ENCODE results near the gene KIF19. TPM values are rescaled to one million over a fixed set of nuclear protein-coding genes. Genes with fewer than 3 reads are reported as not detected.

KIF19 gene
- total and polyA plus RNA-seq, 8 donors = 0.20 to 44.3 (median 0.58) TPM; not detected in 3

- H3K9me3 ChIP-seq = no peaks in the 10 kb centered on the region
- H3K27me3 ChIP-seq = peaks cover 0 to 31% (median 12%) of the 10 kb centered on the region in 3 donors
- peaks cover 0 to 12% (median 3%) of the 10 kb centered on the region in 4 donors for H3K4me1 ChIP-seq
- TF ChIP-seq CTCF (IDR thresholded peaks at IDR 0.05) (no peak), POLR2AphosphoS5 (IDR thresholded peaks at IDR 0.05) (no peak), EP300 (IDR thresholded peaks at IDR 0.05) (no peak), POLR2A (IDR thresholded peaks at IDR 0.05) (no peak)
- 77 to 86% (median 82%) methylated on average over 14 of the region's 14 CpGs for WGBS, 5 donors
- intact Hi-C loops (cut with DNase I; ENCODE audit: low total_unique reads) = loop anchor here (10.0 kb wide), 1 partner anchor 72 kb away; the partner anchor contains the start of gene TTYH2
- no peak for DNase-seq
- no peaks in the 10 kb centered on the region for H3K36me3 ChIP-seq
- H3K27ac ChIP-seq = no peak overlapping the region
- no peak overlapping the region for H3K4me3 ChIP-seq
Observed at GRCh38 chr17:74287031-74287602, 38.9 kb upstream of the KIF19 start.

GRCh38 chr17:74288785-74289184, 37.2 kb upstream of the KIF19 start:
- no peak for DNase-seq
- intact Hi-C loops (cut with DNase I; ENCODE audit: low total_unique reads) = loop anchor here (10.0 kb wide), 1 partner anchor 74 kb away; the partner anchor contains the start of gene TTYH2
- 61 to 74% (median 71%) methylated on average over 5 of the region's 5 CpGs for WGBS, 5 donors
- Histone ChIP-seq H3K27me3 (peaks cover 0 to 20% (median 10%) of the 10 kb centered on the region in 3 donors), H3K4me1 (peaks cover 0 to 7% (median 3%) of the 10 kb centered on the region in 4 donors), H3K4me3 (no peak overlapping the region), H3K27ac (no peak overlapping the region), H3K36me3 (no peaks in the 10 kb centered on the region), H3K9me3 (no peaks in the 10 kb centered on the region)
- TF ChIP-seq POLR2A (IDR thresholded peaks at IDR 0.05) (no peak), POLR2AphosphoS5 (IDR thresholded peaks at IDR 0.05) (no peak), EP300 (IDR thresholded peaks at IDR 0.05) (no peak), CTCF (IDR thresholded peaks at IDR 0.05) (no peak)

- intact Hi-C loops (cut with DNase I; ENCODE audit: low total_unique reads) = loop anchor here (10.0 kb wide), 1 partner anchor 75 kb away; the partner anchor contains the start of gene TTYH2
- Histone ChIP-seq H3K27ac (no peak overlapping the region), H3K9me3 (no peaks in the 10 kb centered on the region), H3K4me3 (no peak overlapping the region), H3K36me3 (no peaks in the 10 kb centered on the region), H3K27me3 (peaks cover 0 to 11% (median 6%) of the 10 kb centered on the region in 3 donors), H3K4me1 (peaks cover 0 to 6% (median 3%) of the 10 kb centered on the region in 4 donors)
- no peak for DNase-seq
- WGBS, 5 donors = 64 to 86% (median 77%) methylated on average over 11 of the region's 11 CpGs
- TF ChIP-seq CTCF (IDR thresholded peaks at IDR 0.05) = no peak
- no peak for TF ChIP-seq EP300 (IDR thresholded peaks at IDR 0.05)
- no peak for TF ChIP-seq POLR2AphosphoS5 (IDR thresholded peaks at IDR 0.05)
- TF ChIP-seq POLR2A (IDR thresholded peaks at IDR 0.05) = no peak
Observed at GRCh38 chr17:74289688-74290087, 36.3 kb upstream of the KIF19 start.

- intact Hi-C loops (cut with DNase I; ENCODE audit: low total_unique reads) = no loop called here
- H3K36me3 ChIP-seq = no peaks in the 10 kb centered on the region
- TF ChIP-seq POLR2A (IDR thresholded peaks at IDR 0.05) (no peak), EP300 (IDR thresholded peaks at IDR 0.05) (no peak), POLR2AphosphoS5 (IDR thresholded peaks at IDR 0.05) (no peak), CTCF (IDR thresholded peaks at IDR 0.05) (no peak)
- H3K9me3 ChIP-seq = no peaks in the 10 kb centered on the region
- no peak for DNase-seq
- H3K4me1 ChIP-seq = peaks cover 0 to 3% (median 0%) of the 10 kb centered on the region in 4 donors
- H3K27ac ChIP-seq = no peak overlapping the region
- no peak overlapping the region for H3K4me3 ChIP-seq
- WGBS, 5 donors = 37 to 56% (median 44%) methylated on average over 11 of the region's 11 CpGs
- H3K27me3 ChIP-seq = peaks cover 0 to 5% (median 0%) of the 10 kb centered on the region in 3 donors
Observed at GRCh38 chr17:74290340-74290739, 35.7 kb upstream of the KIF19 start.

Data from stomach (tissue), 9 donors.